Posterior cingulate gyrus (tissue), 11 donors: ENCODE results near the gene FRAS1.
"Not testable (repeated sequence)": the region's sequence is repeated elsewhere in the genome, so short reads cannot be mapped to it uniquely, and the experiment has no call there.

Experiments used
- DNase-seq, 10 donors: peaks; one replicate each; pipeline versions ENCODE4 v3.0.0 to v3.0.0-alpha.2; 2020 to 2021; ENCODE audit warnings: mixed read lengths in 3 of 10
- intact Hi-C: fragments of 100-400 bp; cut with DNase I; formaldehyde crosslinking; loops from one replicate; pipeline ENCODE4 v1.15.1; 2023

Gene FRAS1

DNA sequence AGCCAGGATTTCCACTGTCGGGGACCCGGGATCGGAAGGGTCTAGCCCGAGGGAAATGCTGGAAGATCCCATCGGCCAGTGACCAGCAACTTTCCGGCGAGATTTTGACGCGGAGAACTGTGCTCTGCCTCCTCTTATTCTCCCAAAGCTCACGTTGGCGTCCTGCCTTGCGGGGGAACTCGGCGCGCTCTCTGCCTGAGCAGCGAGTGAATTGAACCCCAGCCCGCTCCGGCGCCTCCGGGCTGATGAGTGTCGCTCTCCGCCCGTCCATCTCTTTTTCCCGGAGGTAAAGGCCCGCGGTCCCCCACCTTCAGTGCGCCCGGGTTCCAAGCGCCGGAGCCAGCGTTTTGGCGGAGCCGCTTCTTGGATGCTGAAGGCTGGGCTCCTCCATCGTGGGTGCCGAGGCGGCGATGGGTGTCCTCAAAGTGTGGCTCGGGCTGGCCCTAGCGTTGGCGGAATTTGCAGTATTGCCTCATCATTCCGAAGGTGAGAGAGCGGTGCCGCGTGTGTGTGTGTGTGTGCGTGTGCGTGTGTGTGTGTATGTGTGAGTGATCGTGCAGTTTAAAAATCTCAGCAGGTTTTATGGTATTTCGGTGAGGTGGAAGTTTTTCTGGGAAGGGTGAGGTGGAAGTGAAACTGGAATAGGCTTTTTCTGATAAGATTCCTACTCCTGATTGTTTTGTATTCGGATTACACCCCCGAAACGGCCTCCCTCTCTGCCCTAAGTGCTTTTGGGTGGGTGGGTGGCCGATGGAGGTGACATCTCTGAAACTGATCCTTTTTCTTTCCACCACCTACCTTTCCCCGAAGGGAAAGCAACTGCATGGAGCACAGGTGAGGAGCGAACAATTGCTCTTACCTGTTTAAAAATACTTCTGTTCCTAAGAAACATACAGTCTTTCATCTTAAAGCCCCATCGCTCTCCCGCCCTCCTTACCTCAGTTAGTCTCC, 752 bp downstream of the FRAS1 start:
- DNase-seq, result peak; percentile 23 to 92 (median 60)

DNA sequence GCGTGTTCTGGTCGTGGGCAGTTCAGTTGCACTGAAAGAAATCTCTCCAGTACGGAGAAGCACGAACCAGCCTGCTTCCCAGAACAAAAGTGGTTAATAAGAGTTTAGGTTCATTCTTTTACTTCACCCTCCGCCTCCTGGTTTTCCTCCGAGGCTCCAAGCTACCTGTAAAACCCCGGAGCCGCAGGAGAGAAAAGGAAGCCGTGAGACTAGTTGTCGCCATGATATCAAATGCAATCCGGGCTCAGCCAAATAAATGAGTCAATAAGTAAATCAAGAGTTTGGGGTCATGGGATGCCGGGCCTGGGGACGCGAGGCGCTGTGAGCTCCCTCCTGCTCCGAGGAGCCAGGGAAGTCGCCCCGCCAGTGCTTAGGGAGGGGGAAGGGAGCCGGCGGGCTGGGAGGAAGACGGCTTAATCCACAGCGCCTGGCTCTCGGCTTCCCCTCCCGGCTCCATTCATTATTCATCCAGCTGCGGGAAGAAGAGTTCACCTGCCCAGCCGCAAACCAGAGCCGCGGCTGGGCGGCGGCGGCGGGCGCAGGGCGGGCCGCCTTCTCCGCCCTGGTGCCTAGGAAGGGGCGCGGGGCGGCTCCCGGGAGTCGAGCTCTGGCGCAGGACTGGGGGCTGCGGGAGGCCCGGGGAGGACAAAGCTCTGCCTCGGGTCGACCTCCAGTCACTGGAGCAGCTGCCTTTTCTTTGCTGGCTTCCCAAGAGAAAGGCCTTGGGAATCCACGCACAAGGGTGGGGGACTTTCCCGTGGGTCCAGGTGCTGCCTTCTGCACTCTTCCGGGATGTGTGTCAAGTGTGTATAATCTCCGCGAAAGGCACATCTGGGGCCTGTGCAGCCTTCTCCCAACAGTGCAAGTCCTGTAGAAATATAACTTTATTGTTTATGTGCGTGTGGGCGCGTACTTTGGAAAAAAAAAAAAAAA, 1.7 kb downstream of the FRAS1 start:
- peak in 9 of 10 donors; percentile 13 to 87 (median 31) for DNase-seq
- intact Hi-C loops, result loop anchor here (2.0 kb wide), 1 partner anchor 458 kb away; no protein-coding TSS in a partner anchor

More for the DNA sequence above, 752 bp downstream of the FRAS1 start:
- intact Hi-C loops, result loop anchor here (2.0 kb wide), 1 partner anchor 459 kb away; no protein-coding TSS in a partner anchor

DNA sequence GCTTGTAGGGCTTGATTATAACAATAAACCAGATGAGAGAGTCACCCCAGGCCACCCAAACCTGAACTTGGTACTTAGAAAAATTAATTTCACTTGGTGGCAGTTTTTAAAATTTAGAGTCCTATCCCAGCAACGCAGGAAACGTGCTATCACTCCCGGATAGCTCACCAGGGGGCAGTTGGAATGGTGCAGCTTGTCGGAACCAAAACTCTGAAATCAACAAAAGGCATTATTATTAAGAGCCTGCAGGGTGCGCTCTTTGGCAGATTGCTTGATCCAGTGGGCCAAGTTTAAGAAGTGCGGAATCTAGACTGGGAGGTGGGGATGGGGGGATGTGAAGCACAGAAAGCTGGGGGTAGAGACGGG, 2.4 kb downstream of the FRAS1 start:
- intact Hi-C loops, result loop anchor here (2.0 kb wide), 1 partner anchor 457 kb away; no protein-coding TSS in a partner anchor
- DNase-seq, result peak in 5 of 10 donors; percentile 16 to 86 (median 20)

DNA sequence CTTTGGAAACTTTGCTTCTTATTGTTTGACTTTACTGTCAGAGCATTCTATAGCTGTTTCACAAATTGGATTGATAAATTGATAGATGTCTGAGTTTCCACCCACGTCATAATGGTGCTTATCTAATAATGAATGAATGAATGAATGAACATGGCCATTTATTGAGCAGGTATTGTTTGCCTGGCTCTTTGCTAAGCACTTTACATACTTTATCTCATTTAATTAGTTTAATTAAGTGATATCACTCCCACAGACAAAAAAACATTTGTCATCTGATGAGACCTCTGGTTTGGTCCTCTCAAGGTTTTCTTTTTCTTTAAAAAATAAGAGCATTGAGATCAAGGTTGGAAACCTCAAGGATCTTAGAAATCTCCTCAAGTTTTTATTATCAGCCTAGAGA, 2.8 kb downstream of the FRAS1 start:
- intact Hi-C loops, result loop anchor here (2.0 kb wide), 1 partner anchor 457 kb away; no protein-coding TSS in a partner anchor
- DNase-seq, result no peak

DNA sequence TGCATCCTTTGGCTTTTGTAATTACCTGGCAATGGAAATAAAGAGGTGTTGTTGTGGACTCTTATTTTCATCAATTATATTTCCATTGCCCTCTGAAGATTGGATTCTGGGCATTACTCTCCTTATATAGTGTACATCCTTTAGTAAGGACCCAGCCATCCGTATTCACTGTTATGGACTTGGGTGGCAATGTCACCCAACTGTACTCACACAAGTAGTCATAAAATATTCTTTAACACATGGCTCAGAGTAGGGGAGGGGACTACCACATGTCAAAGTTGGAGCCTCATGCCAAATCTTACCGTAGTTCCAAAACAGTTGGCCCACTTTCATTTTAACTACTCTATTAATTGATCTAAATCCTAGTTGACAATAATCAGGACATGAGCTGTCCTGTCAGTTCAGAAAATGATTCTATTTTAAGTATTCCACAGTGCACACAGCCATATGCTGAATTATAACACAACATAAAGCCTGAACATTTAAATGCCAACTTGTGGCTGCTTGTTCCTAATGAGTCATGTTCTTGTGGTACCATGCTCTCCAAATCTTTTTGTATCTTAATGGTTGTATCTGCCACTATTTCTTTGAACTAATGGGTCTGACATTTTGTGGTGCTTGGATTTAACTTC, 4.9 kb downstream of the FRAS1 start:
- DNase-seq, result no peak
- intact Hi-C loops, result no loop called here

DNA sequence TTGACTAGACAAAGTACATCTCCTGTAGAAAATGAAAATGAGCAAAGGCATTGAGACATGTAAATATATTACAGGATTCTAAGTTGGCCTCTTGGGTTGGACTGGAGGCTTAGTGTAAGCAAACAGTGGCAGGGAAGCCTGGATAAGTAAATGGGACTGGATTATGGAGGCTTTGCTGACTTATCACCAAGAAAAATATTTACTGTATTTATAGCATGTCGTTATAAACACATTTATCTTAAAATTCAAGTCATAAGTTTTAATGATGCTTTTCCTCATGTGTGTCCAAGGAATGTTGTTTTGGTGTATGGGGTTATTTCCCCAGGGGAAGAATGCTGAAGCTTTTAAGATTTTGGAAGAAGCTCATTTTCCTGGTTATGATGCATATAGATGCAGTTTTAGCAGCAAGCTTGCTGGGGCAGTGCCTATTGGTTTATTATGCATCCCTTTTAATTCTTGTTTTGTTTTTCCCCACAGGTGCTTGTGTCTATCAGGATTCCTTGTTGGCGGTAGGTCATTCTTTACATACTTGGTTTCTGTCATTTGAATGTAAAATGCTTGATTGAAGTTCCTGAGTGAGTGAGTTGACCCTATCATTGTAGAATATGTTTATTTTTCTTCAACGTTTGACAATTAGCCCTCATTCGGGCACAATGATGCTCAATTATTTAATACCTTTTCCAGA, 8.5 kb downstream of the FRAS1 start:
- no peak for DNase-seq
- intact Hi-C loops, result no loop called here

DNA sequence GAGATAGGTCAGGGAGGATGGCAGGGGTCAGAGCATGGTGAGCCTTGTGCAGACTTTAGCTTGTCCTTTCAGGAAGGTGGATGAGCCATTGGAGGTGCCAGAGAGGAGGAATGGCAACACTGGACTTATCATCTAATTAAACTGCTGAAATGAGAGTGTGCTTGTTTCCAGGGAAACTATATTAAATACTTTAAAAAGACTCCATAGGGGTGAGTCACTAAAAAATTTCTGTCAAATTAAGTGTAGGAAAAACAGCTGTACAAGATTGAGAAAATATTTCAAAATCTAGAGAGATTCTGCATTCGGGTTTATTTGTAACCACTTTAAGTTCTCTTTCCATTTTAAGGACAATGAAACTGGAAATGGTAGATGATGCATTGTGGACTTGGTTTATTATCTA, 11.4 kb downstream of the FRAS1 start:
- intact Hi-C loops, result no loop called here
- DNase-seq, result no peak

DNA sequence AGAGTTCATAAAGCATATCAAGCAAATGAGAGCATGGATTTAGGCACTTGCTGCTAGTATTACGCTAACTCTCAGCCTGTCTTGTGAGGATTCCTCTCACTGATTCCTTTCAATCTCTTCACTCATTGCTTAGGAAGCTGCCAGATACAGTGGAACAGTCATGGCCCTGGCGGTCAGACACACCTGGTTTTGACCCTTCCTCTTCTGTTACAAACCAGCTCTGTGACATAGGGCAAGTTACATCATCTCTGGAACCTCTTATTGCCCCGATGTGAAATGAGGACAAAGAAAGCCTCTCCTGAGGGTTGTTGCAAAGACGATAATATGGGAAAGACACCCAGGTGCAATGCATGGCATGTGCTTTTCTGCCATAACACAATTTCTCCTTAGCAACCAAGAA, 12.2 kb downstream of the FRAS1 start:
- intact Hi-C loops, result no loop called here
- DNase-seq, result no peak

DNA sequence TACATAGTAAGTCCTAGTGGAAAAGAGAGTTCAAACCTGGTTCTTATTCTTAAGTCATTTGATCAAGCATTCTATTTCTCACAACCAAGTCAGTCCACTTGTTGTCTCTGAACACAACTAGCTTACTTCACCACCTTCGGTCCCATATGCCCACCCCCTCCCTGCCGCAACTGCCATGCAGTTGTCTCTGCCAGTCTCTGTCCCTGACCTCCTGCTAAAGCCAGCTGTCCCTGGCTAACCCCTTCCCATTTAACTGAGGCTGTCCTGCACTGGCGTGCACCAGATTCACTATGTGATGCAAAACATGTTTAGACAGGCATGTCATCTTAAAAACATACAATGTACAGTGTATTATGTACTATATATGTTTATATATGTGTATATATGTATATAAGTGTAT, 12.7 kb downstream of the FRAS1 start:
- DNase-seq, result no peak

DNA sequence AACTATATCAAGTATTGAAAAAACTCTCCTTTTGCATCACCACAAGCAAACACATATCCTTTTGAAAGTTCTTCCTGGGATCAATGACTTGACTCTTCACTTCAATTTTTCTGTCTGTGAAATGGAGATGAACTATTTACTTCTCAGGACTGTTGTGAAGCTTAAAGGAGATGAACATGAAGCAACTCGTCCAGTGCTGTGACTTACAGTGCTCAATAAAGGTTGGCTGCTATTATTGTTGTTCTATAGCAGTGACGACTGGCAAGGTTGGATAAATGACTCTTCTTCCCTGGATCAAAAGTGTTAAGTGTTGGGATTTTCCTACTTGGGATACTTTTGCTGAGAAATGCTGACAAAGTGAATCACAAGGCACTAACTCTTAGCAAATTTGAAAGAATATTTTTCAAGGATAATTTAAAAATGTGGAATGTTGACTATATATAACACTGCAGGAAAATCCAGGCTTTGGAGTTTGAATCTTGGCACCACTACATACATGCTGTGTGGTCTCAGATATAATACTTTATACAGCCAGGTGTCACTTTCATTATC, 13.7 kb downstream of the FRAS1 start:
- intact Hi-C loops, result no loop called here
- no peak for DNase-seq

More for the DNA sequence above, 12.7 kb downstream of the FRAS1 start:
- intact Hi-C loops, result no loop called here

DNA sequence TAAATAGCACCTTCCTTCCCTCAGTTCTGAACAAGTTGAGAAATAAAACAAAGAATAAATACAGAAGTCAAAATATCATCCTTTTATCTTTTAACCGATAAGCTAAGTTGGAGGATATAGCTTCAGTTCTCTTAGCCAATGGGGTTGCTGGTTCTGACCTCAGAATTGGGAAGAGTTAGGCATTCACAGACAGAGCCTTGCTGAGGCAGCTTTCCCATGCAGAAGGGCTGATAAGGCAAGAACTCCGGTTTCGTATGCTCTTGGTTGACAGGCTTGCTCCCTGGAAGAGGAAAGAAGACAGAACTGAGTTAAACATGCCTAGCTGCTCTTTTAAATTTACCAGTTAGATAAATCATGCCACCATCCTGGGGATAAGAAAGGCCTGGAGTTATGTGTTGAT, 17.6 kb downstream of the FRAS1 start:
- no peak for DNase-seq
- intact Hi-C loops, result no loop called here

DNA sequence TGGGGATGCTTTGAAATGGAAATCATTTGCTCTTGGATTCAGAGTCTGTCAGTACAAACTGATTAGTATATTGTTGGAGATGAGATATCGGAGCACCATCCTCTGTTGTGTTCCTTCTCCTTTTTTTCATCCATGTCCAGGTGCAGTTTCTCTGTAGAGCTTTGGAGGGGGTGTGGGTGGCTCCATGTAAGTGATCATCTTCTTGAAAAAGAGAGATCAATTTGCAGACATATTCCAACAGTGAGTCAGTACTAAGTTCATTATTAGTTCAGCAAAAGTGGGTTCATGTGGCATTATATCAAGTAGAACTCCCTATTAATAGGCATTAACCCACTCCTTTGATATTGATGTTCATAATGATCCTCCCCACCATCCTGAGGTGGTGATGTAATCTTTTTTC, 18.9 kb downstream of the FRAS1 start:
- intact Hi-C loops, result no loop called here
- no peak for DNase-seq

DNA sequence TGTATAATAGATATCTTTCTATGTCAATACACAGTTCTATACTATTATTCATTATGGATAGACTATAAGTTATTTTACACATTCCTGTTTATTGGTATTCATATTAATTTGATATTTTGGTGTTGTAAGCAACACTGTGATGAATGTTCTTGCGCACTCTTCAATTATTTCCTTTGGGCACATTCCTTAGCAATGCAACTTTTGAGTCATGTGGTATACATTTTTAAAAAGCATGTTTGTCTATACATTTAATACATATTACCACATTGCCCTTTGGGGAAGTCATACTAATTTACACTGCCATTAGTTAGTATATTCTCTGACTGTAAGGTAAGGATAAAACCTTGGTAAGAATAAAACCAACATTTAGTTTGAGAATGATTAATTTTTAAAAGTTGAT, 21.0 kb downstream of the FRAS1 start:
- DNase-seq, result no peak
- intact Hi-C loops, result no loop called here

DNA sequence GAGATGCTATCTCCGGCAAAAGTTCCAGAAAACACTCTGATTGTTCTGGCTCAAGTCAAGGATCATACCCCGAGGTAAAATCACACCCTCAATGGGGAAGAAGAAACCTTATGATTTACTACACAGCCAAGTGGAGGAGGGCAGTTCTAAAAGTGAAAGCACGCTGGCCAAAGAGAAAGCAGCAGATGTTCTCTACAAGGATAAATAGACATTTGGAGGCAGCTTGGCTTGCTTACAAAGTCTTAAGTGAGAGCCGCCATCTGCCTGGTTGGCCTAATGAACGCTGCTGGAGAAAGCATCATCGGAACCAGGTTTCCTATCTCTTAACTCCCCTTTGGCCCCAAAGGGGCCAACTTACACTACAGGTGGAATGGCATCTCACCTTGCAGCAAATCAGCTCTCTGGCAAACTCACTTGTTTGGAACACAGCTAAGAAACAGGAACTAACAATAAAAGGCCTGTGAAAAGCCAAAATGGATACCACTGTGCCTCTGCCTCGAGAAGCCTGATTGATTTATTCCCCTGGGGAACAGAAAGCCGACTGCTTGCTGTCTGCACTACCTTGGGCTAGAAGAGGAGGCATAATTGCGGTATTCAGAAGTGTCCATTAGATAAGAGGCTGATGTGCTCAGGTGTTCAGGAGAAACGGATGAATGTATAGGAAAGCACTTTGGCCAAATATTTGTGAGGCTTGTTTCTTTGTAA, 22.8 kb downstream of the FRAS1 start:
- DNase-seq, result peak in 1 of 10 donors; percentile 6
- intact Hi-C loops, result no loop called here

DNA sequence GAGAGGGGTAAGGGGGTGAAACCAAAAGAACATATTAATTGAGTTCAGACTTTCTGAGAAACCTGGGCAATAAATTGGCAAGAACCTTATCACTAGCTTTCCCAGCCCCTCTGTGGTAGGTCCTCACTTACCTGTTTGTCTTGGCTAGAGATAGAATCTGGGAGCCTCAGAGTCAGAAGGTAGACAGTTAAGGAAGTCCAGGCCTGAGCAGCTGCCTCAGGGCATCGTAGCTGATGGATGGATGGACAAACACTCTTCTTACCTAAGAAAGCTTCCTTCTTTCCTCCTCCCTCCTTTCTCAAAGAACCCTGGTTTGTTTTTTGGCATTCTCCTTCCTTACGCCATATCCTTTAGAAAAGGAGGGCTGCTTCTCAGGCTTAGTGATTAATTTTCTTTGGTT, 24.4 kb downstream of the FRAS1 start:
- intact Hi-C loops, result no loop called here
- no peak for DNase-seq

DNA sequence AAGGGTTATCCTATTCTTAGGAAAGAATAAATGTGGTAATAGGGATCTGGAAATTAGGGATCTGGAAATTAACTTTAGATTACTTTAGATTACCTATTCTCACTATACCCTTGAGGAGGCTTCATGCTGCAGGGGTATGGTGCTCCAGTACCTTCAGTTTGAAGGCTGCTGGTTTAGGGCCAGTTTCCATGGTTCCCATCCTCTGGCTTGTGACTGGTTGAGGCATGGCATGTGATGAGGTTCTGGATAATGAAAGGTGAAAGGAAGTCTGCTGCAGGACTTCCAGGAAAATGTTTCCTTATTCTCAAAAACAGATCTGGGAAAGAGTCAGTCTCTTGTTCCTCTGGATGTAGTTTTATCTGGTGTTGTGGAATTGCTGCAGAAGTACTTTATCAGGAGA, 25.9 kb downstream of the FRAS1 start:
- intact Hi-C loops, result no loop called here
- DNase-seq, result no peak

DNA sequence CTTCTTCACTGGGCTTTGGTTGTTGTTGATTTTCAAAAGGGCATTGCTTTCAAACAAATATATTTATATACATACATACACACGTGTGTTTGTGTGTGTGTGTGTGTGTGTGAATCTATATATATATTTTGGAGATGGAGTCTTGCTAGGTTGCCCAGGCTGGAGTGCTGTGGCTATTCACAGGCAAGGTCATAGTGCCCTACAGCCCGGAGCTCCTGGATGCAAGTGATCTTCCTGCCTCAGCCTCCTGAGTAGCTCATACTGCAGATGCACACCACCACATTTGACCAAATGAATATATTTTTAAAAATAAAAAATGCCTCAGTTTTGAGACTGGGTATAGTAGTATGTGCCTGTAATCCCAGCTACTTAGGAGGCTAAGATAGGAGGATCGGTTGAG, 34.4 kb downstream of the FRAS1 start:
- intact Hi-C loops, result no loop called here
- DNase-seq, result peak in 1 of 10 donors; percentile 41

DNA sequence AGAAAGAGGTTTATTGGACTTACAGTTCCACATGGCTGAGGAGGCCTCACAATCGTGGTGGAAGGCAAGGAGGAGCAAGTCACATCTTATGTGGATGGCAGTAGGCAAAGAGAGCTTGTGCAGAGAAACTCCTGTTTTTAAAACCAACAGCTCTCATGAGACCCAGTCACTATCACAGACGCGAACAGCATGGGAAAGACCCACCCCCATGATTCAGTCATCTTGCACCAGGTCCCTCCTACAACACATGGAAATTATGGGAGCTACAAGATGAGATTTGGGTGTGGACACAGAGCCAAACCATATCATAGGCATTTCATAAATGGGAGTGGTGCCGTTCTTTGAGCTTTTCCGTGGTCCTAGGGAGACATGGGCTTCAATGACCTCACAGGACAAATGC, 35.2 kb downstream of the FRAS1 start:
- intact Hi-C loops, DNase-seq: not testable (repeated sequence)

DNA sequence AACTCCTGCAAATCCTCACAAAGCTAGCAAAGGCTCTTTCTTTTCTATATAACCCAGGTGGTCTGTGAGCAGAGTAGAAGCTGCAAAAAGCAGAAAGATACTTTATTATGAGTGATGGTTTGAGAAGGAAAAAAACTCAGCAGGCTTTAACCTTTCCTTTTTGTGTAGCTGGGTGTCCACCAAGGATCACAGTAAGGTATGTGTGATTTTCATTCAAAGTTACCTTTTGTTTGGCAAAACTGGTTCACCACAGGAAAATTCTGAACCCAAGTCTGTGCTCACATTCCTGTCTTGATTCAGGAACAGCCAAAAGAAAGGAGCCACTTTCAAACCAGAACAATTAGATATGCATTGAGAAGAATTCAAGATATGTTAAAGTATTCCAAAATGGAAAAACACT, 35.7 kb downstream of the FRAS1 start:
- intact Hi-C loops, result no loop called here
- DNase-seq, result no peak
